Testis (tissue), 2 donors: Measurements from ENCODE around the gene SEMA5A.
"Not testable (repeated sequence)": the region's sequence is repeated elsewhere in the genome, so short reads cannot be mapped to it uniquely, and the experiment has no call there.

Source experiments
- POLR2A ChIP-seq: fragments of 450-650 bp; IDR thresholded peaks from one replicate; pipeline ENCODE4 v1.6.1; 2017; ENCODE audit warnings: antibody characterized with exemption, mild to moderate bottlenecking, moderate library complexity
- TF ChIP-seq, protein P1 (sequence below), 3 experiments: fragments of 450-650 bp in 2 of 3; fragments of 200-600 bp in 1 of 3; sonication (generic) in 1 of 3; IDR thresholded peaks; one replicate each; pipeline ENCODE4 v1.5.1; 2016 to 2019; ENCODE audit warnings: antibody characterized with exemption in 3 of 3, mild to moderate bottlenecking in 2 of 3, moderate library complexity in 1 of 3

DNA sequence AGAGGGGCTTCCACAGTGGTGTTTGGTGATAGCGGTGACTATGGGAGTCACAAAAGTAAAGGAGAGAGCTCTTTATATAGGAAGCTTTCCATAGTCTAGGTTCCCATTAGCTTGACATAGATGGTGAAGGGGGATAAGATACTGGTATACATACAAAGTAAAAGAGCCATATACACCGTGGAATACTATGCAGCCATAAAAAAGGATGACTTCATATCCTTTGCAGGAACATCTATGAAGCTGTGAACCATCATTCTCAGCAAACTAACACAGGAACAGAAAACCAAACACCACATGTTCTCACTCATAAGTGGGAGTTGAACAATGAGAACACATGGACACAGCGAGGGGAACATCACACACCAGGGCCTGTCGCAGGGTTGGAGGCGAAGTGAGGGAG lies 146.1 kb downstream of the SEMA5A start:
- TF ChIP-seq, protein P1, sequence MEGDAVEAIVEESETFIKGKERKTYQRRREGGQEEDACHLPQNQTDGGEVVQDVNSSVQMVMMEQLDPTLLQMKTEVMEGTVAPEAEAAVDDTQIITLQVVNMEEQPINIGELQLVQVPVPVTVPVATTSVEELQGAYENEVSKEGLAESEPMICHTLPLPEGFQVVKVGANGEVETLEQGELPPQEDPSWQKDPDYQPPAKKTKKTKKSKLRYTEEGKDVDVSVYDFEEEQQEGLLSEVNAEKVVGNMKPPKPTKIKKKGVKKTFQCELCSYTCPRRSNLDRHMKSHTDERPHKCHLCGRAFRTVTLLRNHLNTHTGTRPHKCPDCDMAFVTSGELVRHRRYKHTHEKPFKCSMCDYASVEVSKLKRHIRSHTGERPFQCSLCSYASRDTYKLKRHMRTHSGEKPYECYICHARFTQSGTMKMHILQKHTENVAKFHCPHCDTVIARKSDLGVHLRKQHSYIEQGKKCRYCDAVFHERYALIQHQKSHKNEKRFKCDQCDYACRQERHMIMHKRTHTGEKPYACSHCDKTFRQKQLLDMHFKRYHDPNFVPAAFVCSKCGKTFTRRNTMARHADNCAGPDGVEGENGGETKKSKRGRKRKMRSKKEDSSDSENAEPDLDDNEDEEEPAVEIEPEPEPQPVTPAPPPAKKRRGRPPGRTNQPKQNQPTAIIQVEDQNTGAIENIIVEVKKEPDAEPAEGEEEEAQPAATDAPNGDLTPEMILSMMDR (IDR thresholded peaks at IDR 0.05), result not testable (repeated sequence)
- not testable (repeated sequence) for TF ChIP-seq POLR2A
